ENCODE data around the gene CTSC.
A peak's percentile ranks its signal among the peaks of the same experiment; 100 is the strongest.
"Not testable (repeated sequence)": the region's sequence is repeated elsewhere in the genome, so short reads cannot be mapped to it uniquely, and the experiment has no call there.

CTSC gene

DNA sequence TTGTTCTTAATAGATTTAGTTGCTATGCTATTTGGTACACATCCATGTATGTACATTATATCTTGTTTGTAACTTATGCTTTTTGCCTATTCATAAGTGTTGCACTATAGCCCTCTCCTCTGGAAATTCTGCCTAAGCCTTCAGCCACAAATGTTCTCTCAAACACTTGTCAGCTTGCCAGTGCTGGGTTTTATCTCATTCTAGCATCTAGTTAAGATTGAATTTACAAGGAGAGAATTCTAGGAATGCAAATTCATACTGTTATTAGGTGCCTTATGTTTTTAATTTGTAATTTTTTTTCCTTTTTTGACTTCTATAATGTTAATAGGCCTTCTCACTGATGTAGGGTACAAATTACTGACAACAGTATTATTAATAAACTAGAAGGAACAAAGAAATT is 14.6 kb upstream of the CTSC start:
- DNase-seq (ENCODE audit: low spot score) = no peak

DNA sequence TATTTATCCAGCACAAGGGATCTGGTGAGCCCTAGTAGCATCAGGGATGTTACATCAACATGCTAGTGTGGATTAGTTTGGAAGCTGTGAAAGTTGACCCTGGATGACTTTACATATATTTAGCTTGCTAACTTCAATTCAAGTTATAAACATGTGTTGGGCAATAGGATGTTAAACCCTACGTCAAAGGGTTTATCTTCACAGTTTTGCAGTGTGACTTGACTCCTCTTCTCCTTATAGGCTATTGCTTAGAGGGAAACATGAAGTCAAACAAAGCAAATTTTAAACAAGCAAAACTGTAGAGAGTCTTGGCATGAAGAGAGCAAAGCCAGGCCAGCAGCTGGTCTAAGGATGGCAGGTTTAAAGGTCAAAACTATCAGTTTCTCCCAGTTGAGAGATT is 11.3 kb upstream of the CTSC start:
- no peak for DNase-seq (ENCODE audit: low spot score)

DNA sequence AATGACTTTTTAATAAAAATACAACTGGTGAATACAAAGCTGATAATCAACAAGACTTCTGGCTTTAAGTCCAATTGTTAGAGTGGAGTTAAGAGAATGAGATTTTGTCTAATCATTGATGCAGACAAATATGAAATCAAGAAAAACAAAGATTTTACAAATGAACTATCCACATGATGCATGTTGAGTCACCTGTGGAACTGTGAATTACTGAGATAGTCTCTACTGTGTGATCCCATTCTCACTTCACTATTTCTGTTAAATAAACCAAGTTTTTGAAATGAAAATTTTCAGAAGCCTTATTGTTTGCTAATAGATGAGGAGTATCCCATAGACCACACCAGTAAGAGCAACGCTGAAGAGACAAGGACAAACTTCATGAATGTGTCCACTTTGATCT is 8.4 kb upstream of the CTSC start:
- no peak for DNase-seq (ENCODE audit: low spot score)

DNA sequence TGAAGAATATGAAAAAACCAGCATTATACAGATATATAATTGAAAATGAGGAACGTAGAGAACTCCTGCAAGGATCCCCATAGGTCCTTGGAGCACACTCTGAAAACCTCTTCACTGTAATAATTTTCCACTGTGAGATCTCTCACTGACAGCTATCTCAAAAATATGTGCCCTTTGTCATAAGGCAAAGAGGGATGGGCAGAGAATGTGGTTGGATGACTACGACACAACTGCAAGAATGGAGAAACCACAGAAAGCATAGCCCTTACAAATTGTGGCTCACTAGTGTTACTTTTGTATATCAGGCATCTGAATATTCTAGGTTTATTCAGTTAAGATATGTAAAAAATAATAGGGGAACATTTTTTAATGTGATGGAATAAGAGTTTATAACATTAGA is 7.9 kb upstream of the CTSC start:
- no peak for DNase-seq (ENCODE audit: low spot score)

DNA sequence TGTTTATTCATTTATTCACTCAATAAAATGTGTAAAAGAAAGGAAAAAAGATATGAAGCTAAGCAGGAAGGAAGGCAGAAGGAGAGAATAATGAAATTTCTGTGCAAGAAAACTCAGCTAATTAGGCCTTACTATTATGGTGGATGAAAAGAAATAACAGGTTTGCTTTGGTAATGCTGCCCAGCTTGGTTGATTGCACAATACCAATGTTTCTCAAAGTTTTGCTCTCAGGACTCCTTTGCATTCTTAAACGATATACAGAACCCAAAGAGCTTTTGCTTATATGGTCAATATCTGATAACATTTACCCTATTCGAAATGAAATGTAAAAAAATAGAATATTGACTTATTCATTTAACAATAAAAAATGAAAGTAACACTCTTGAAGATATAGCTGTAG is 7.3 kb upstream of the CTSC start:
- no peak for DNase-seq (ENCODE audit: low spot score)

DNA sequence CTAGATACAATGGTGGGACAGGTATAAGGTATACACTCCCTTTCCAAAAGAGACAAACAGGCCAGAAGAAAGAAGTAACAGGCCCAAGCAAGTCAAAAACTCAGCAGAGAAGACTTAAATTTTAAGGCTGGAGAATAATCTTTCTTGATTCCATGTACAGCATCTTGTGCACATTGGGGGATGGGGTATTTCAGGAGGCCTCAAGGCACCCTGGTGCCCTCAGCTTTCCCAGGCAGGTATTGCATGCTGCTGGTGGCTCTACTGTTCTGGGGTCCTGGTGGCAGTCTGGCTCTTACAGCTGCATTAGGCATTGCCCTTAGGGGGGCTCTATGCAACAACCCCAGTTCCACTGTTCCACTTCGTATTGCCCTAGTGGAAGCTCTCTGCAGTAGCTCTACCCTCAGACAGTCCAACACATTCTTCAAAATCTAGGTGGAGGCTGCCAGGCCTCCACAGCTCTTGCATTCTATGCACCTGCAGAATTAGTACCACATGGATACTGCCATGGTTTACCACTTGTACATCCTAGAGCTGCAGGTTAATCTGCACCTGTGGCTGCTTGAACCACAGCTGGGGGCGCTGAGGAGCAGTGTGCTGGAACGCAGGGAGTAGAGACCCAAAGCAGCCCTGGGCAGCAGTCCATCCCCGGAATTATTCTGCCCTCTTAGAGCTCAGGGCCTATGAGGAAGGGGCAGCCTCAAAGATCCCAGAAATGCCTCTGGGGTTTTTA is 4.2 kb upstream of the CTSC start:
- no peak for DNase-seq (ENCODE audit: low spot score)

DNA sequence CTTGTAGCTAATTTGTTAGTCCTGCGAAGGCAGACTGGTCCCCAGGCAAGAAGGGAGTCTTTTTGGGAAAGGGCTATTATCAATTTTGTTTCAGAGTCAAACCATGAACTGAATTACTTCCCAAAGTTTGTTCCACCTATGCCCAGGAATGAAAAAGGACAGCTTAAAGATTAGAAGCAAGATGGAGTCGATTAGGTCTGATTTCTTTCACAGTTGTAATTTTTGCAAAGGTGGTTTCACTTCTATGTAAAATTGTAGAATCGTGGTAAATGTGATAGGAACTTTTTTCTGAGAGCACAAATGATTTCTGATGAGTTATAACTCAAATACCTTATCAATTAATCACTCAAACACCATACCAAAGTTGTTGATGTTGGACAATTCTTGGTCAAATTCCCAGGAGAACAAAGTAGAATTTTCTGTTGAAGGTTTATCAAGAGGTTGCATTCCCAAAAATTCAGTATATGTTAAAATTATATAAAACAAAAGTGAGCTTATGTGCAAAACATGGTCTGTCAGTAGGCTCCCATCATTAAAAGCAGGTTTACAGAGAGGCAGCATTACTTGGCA is 2.9 kb upstream of the CTSC start:
- DNase-seq (ENCODE audit: low spot score) = no peak

DNA sequence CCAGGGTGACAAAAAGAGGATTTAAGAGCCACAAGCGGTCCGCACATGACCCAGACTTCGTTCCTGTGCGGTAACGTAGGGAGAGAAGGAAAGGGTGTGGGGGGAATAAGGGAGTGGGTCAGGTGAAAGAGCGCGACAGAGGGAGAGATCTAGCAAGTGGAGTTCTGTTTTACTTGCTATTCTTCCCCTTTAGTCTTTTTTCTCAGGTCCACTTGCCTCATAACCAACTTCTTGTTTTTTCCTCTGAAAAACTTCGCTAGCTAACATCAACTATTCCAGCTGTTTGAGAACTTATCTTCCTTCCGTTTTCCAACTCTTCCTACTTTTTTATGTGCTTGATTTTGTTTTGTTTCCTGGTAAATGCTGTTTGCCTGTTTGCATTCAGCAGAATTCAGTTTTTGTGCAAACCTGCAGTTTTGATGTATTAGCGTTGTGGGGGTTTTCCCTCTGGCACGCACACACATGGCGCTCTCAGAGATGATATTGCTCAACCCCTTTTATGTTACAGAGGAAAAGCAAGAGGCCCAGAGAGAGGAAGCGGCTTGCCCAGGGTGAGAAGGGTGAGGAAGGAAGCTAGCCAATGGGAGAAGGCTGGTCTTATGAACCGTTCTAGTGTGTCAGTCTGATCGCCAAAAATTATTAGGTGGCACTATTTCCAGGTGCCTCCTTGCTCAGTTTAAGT is 592 bp upstream of the CTSC start:
- peak; percentile 46 for DNase-seq (ENCODE audit: low spot score)

DNA sequence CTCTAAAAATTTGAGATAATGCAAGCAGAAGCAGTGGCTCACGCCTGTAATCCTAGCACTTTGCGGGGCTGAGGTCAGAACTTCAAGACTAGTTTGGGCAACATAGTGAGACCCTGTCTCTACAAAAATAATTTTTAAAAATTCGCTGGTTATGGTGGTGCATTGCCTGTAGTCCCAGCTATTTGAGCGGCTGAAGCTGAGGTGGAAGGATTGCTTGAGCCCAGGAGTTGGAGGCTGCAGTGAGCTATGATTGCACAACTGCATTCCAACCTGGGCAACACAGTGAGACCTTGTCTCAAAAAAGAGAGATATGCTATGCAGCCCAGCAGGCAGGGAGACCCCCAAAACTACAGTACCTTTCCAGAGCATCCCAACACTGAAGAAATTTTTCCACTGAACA is 2.3 kb downstream of the CTSC start:
- DNase-seq (ENCODE audit: low spot score) = no peak

DNA sequence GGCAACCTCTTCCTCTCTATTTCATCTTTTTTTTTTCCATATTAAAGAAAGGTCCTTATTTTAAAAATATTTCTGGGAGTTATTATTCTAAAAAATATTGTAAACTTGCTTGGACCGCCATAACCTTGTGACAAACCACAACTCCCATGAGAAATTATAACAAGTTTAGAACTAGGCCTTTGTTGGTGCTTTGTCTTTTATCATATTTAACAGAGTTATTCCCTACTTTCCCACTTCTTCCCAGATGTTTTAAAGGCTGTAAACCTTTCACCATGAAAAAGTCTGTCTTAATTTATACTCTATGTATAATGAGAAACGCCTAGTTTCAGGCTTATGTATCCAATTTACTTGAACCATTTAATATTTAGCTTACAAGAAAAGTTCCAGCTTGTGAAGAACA is 3.7 kb downstream of the CTSC start:
- no peak for DNase-seq (ENCODE audit: low spot score)

DNA sequence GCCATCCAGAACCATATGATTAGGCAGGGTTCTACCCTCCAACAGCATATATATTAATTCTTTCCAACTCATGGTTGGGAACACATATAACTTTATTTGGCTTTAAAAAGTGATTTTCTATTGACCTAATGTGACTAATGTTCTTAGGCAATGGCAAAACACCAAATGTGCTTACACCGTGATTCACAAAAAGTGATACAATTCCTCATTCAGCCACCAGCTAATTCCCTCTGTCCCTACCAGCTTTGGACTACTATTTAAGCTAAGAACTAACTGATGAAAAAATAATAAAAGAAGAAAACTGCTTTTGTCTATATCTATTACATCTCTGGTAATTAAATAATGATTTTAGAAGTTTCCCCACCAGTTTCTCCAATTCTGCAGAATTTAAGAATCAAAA is 4.7 kb downstream of the CTSC start:
- DNase-seq (ENCODE audit: low spot score) = no peak

DNA sequence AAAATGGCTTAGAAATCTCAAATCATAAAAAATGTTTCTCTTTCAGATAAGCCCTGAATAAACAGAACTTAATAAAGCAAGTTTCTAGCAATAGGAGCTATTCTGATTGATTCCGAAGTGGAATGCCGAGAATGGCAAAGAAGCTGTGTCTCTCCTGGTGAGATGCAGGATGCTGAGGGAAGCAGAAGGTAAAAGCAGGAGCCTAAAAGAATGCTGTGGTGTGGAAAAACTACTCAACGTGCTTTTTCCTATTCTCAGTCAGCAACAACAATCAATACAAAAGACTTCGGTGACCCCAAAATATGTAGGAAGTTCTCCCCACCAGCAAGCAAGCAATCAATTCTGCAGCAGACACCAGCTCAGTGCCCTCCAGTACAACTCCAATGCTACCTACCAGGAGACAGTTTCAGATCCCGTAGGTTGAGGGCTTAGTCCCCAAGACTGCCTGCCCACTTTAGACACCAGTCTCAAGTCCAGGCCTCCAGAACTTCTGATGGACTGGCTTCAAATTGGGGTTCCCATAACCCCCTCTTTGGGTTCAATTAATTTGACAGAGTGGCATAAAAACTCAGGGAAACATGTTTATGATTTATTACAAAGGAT is 6.6 kb downstream of the CTSC start:
- DNase-seq (ENCODE audit: low spot score) = no peak

DNA sequence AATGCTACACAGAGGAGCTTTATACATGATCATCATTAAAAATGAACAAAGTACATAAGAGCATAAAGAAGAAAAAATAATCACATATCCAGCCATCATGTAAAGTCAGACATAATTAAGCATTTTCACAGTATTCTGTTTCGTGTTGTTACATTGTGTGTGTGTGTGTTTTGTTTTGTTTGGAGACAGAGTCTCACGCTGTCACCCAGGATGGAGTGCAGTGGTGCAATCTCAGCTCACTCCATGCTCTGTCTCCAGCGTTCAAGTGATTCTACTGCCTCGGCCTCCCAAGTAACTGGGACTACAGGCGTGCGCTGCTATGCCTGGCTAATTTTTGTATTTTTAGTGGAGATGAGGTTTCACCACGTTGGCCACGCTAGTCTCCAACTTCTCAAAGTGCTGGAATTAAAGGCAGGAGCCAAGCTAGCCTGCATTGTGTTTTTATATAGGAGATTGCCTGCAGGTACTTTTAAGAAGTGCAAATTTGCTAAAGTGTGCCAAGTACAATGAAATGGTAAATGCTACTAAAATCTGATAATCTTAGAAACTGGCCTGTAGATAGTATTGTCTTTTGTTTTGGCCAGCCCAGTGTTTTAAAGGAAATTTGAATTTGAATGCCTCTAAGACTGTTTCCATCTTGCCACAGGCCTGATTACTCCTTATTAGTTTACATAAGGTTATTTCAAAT is 7.8 kb downstream of the CTSC start:
- no peak for DNase-seq (ENCODE audit: low spot score)

DNA sequence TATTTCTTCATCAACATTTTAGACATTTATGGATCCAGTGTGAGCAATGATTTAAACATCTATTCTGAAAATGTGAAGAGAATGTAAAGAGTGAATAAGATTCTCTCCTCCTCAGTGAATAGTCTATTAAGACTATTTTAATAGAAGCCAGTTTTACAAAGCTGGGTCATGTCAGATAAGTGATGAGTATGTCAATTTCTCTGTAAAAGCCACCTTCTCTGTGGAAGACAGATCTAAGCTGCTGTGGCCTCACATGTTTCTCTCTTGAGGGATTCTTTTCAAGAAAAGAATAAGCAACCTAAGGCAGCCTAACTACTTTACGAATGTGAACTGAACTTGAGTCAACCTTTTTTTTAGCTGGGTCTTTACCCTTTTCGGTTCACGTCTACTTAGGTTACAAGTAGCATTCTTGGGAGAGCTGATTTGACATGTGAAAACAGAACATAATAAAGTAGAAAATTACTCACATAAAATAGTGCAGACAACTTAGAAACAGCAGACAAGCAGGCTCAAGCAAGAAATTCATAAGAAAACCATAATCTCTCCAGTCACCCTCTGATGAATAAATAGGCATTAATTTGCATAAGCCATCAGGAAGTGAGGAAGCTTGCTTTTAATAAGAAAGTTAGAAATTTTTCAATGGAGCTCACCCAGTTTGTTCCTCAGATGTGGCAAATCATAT is 9.9 kb downstream of the CTSC start:
- no peak for DNase-seq (ENCODE audit: low spot score)

DNA sequence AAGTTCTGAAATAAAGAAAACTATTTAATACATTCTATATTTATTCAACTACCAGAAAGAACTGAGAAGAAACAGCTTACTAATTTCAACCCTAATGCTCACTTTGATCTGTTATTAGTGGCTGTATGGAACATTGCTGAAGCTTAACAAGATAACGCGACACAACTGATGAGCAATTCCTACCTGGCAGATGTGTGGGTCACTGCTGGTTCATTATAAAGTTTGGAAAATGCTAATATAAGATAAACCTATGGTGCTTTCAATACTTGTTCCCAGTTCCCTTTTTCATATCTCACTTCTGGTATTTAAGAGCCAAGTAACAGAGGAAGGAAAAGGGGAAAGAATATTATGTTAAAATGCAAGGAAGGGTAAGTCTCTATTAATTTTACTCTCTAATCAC is 10.5 kb downstream of the CTSC start:
- DNase-seq (ENCODE audit: low spot score) = no peak

DNA sequence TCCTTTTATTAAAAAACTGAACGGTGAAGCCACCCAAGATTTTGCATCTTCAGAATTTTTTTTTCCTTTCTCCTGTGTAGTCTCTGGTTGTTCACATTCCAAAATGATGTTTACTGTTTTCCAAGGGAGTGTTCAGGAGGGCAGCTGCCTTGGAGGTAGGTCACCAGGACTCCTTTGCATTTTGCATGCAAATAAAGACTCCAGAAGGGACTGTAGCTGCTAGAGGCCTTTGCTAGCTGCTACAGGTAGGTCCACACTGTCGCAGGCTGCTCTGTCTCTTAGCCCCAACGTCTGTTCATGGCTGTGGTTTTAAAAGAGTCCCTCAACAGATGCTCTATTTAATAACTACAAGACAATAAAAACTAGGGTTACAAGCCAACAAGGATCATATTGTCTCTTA is 11.4 kb downstream of the CTSC start:
- DNase-seq (ENCODE audit: low spot score) = no peak

DNA sequence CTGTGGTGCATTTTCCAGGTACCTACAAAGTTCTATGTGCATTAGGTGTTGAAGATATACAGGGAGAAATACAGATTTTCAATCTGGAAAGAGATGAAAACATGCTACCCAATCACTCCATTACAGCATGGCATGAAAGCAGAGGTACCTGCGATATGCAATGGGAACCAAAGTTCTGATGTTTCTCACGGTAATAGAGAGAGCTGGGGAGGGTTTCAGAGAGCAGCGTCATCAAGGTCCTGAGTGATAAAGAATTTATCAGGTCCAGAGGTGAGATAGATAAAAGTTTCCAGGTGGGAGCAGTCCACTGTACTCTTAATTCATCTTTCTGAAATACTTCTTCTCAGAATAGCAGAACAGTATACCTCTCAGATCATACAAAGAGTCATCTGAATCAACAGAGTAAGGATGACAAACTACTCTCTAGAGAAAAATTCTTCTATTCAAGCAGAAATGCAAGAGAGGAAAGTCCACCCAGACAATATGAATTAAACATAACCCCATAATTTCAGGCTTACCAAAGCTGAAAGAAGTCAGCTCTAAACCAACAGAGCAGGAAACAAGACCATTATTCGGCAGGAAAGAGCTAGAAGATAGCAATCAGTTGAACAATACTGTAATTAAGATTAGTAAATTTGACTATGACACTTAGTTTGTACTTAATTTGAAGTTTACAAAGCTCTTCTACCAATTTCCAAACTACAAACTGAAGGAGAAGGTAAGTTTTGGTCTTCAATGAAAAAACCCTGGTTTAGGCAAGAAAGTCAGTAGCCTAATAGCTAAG is 12.8 kb downstream of the CTSC start:
- no peak for DNase-seq (ENCODE audit: low spot score)

DNA sequence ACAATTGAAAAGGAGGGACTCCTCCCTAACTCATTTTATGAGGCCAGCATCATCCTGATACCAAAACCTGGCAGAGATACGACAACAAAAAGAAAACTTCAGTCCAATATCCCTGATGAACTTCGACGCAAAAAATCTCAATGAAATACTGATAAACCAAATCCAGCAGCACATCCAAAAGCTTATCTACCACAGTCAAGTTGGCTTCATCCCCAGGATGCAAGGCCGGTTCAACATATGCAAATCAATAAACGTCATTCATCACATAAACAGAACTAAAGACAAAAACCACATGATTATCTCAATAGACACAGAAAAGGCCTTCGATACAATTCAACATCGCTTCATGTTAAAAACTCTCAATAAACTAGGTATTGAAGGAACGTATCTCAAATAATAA is 14.7 kb downstream of the CTSC start:
- DNase-seq (ENCODE audit: low spot score) = not testable (repeated sequence)

DNA sequence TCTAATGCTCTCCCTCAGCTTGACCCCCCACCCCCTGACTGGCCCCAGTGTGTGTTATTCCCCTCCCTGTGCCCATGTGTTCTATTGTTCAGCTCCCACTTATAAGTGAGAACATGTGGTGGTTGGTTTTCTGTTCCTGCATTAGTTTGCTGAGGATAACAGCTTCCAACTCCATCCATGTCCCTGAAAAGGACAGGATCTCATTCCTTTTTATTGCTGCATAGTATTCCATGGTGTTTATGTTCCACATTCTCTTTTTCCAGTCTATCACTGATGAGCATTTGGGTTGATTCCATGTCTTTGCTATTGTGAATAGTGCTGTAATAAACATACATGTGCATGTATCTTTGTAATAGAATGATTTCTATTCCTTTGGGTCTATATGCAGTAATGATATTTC is 16.1 kb downstream of the CTSC start:
- DNase-seq (ENCODE audit: low spot score) = not testable (repeated sequence)

DNA sequence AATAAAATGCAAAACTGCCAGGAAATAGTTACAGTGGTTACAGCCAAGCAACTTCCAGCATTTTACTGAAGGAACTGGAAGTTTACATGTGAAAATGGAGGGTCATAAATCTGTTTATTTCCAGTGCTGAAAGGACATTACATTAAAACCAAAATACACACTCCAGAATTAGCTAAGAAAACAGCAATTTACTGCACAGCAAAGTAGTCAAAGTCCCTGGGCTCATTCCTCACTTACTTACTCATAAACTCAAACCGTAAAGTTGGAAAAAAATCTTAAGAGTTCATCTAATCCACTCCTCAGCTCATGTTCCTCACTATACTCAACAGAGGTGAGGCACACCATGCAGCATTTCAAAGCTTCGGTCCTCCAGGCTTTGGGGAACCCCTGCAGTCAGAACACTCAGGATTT is 17.4 kb downstream of the CTSC start:
- no peak for DNase-seq (ENCODE audit: low spot score)

DNA sequence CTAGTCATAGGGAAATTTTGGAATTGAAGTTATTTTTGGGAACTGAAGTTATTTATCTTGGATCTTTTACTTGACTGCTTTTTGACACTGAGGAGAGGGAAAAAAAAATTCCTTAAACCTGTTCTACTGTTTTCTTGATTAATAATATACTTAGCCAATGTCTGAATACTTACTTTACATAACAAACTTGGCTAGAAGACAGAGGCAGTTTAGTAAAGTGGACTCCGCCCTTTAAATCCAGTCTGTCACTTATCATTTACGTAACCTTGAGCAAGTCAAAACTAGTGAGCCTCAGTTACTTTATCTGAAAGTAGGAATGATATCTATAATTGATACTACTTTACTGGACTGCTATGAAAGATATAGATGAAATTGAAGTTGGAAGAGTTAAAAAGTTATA is 19.5 kb downstream of the CTSC start:
- no peak for DNase-seq (ENCODE audit: low spot score)

Data from globus pallidus (tissue), 1 donor.